ENCODE data around the gene CGRRF1.

DNA sequence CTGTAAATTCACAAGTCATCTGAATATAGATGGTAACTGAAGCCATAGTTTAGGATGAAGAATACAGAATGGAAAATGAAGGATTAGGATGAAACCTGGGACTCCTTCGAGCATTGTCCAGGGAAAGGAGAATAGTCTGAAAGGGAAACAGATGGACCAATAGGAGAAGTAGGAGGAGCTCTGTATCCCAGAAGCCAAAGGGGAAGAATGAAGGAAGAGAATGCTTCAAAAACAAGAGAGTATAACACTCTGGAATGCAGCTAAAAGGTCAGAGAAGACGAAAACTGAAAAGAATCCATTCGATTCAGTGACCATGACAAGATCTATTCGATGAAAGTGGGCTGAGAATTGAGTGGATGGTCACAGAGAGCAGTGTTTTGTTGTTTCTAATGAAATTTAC is 21.9 kb upstream of the CGRRF1 start:
- TF ChIP-seq POLR2A (IDR thresholded peaks at IDR 0.05; ENCODE audit: low read length) (no peak), GATA1 (IDR thresholded peaks at IDR 0.05; ENCODE audit: low read depth, low read length) (no peak)
